ENCODE data around the gene BCAP31.

DNA sequence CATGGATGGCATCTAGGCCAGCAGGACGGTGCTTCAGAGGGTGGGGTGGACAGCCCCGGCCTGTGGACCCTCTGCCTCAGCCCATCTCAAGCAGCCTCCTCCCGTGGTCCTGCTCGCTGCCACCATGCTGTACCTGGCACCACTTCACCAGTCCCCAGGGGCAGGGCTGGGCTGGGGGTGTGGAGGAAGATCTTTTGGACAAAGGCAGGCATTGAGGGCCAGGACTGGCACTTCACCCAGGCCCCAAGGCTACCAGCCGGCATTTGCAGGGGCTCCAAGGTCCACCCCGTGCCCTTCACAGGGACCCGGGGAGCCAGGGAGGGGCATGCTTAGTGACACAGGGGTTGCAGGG is 40.6 kb upstream of the BCAP31 start:
- TF ChIP-seq, protein P1, sequence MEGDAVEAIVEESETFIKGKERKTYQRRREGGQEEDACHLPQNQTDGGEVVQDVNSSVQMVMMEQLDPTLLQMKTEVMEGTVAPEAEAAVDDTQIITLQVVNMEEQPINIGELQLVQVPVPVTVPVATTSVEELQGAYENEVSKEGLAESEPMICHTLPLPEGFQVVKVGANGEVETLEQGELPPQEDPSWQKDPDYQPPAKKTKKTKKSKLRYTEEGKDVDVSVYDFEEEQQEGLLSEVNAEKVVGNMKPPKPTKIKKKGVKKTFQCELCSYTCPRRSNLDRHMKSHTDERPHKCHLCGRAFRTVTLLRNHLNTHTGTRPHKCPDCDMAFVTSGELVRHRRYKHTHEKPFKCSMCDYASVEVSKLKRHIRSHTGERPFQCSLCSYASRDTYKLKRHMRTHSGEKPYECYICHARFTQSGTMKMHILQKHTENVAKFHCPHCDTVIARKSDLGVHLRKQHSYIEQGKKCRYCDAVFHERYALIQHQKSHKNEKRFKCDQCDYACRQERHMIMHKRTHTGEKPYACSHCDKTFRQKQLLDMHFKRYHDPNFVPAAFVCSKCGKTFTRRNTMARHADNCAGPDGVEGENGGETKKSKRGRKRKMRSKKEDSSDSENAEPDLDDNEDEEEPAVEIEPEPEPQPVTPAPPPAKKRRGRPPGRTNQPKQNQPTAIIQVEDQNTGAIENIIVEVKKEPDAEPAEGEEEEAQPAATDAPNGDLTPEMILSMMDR (conservative IDR thresholded peaks at IDR 0.05 in 1 of 2, IDR thresholded peaks at IDR 0.05 in 1 of 2; ENCODE audit: low read depth in 1 of 2, low read length in 2 of 2), result no peak
- TF ChIP-seq EZH2 (IDR thresholded peaks at IDR 0.05; ENCODE audit: low read length, missing control alignments), result no peak
